Panc1 (cell line): ENCODE measurements around the gene THUMPD1. TPM values are rescaled to one million over a fixed set of nuclear protein-coding genes. Genes with fewer than 3 reads are reported as not detected.

Experiments used
- ATAC-seq: fragments of 200-7000 bp; cut with Tn5 transposase; 2 replicates; pipeline ENCODE4 v1.9.1; 2020; ENCODE audit warnings: mild to moderate bottlenecking, moderate library complexity
- BruUV-seq: library from RNA; stranded (reverse); fragments of 400-500 nt; replicated peaks from 2 replicates; lab custom pipeline; 2021; lab: Mats Ljungman, UMichigan
- CTCF ChIA-PET: fragments of 300-600 bp; sonication (Branson Sonifier 250); formaldehyde crosslinking; loops from one replicate; lab custom pipeline; 2022; ENCODE audit warnings: antibody characterized with exemption; lab: Charles Lee
- POLR2A ChIA-PET: fragments of 300-600 bp; sonication (Branson Sonifier 250); formaldehyde crosslinking; loops from one replicate; lab custom pipeline; 2022; ENCODE audit warnings: antibody characterized with exemption; lab: Charles Lee
- DNase-seq: peaks from one replicate; pipeline ENCODE4 v3.0.0-alpha.2; 2010; ENCODE audit warnings: low read depth, low spot score
- H3K27ac ChIP-seq: 2 replicates; pipeline ENCODE4 v1.5.1; 2011; ENCODE audit warnings: mild to moderate bottlenecking, low read length, inconsistent platforms
- H3K27me3 ChIP-seq: fragments of 200-500 bp; sonication (Bioruptor generic); 2 replicates; pipeline ENCODE4 v1.6.0; 2014; ENCODE audit warnings: low read length, inconsistent platforms; ENCODE audit not compliant: control insufficient read depth, insufficient read depth
- H3K36me3 ChIP-seq: fragments of 200-500 bp; sonication (Bioruptor generic); 2 replicates; pipeline ENCODE4 v1.5.1; 2014; ENCODE audit warnings: inconsistent platforms, mild to moderate bottlenecking, low read length, moderate library complexity; ENCODE audit not compliant: control insufficient read depth, insufficient read depth
- H3K4me1 ChIP-seq: 2 replicates; pipeline ENCODE4 v1.5.1; 2011; ENCODE audit warnings: inconsistent platforms, mild to moderate bottlenecking, low read length, moderate library complexity; ENCODE audit not compliant: control insufficient read depth, insufficient read depth
- H3K4me3 ChIP-seq, 2 experiments: 2 replicates each; pipeline ENCODE4 v1.5.1; 2011 to 2012; ENCODE audit warnings: low read depth in 2 of 2, low read length in 2 of 2, mild to moderate bottlenecking in 2 of 2, inconsistent platforms in 1 of 2, moderate library complexity in 1 of 2
- H3K9me3 ChIP-seq: fragments of 200-500 bp; sonication (Bioruptor generic); 2 replicates; pipeline ENCODE4 v1.5.1; 2014; ENCODE audit warnings: low read depth, mild to moderate bottlenecking, inconsistent platforms, low read length, moderate library complexity; ENCODE audit not compliant: control insufficient read depth, insufficient read depth
- POLR2AphosphoS5 ChIP-seq: IDR thresholded peaks from 2 replicates; pipeline ENCODE4 v1.6.1; 2012; ENCODE audit warnings: mild to moderate bottlenecking, low read depth, low read length, moderate library complexity
- SIN3A ChIP-seq: IDR thresholded peaks from 2 replicates; pipeline ENCODE4 v1.6.1; 2012; ENCODE audit warnings: low read depth, mild to moderate bottlenecking, low read length, moderate library complexity, borderline replicate concordance; ENCODE audit not compliant: insufficient read depth
- TCF7L2 ChIP-seq: IDR thresholded peaks from 2 replicates; pipeline ENCODE4 v1.6.1; 2011; ENCODE audit warnings: mild to moderate bottlenecking, low read depth, low read length, inconsistent platforms
- in situ Hi-C: cut with HindIII; loops from 2 replicates; pipeline ENCODE4 v1.10.0; 2016; ENCODE audit warnings: low sequenced_read_pairs, low pct_unique_long_range_greater_than_20kb
- intact Hi-C: fragments of 100-400 bp; cut with micrococcal nuclease; formaldehyde crosslinking; loops from one replicate; pipeline ENCODE4 v1.10.0; 2022; ENCODE audit not compliant: unreplicated experiment
- total RNA-seq: library from RNA; stranded (reverse); gene quantifications from one replicate; pipeline ENCODE4 v1.2.1, GENCODE V29; 2021; ENCODE audit not compliant: unreplicated experiment
- TF ChIP-seq, protein P1 (sequence below): fragments of 450-650 bp; IDR thresholded peaks from 2 replicates; pipeline ENCODE4 v1.5.1; 2017; ENCODE audit warnings: mild to moderate bottlenecking
- TF ChIP-seq, protein P2 (sequence below), 2 experiments: IDR thresholded peaks; 2 replicates each; pipeline ENCODE4 v1.6.1; 2011 to 2012; ENCODE audit warnings: low read depth in 2 of 2, control low read depth in 1 of 2, low read length in 1 of 2, mild to moderate bottlenecking in 1 of 2, moderate library complexity in 1 of 2; ENCODE audit not compliant: insufficient read depth in 1 of 2

Gene THUMPD1
- total RNA-seq, 1 experiment from 2014 or later, result 36.2 TPM

GRCh38 chr16:20750558-20750957 lies 8.9 kb upstream of the THUMPD1 start:
- TF ChIP-seq POLR2AphosphoS5 (no peak), TCF7L2 (no peak), SIN3A (no peak)
- TF ChIP-seq, protein P1, sequence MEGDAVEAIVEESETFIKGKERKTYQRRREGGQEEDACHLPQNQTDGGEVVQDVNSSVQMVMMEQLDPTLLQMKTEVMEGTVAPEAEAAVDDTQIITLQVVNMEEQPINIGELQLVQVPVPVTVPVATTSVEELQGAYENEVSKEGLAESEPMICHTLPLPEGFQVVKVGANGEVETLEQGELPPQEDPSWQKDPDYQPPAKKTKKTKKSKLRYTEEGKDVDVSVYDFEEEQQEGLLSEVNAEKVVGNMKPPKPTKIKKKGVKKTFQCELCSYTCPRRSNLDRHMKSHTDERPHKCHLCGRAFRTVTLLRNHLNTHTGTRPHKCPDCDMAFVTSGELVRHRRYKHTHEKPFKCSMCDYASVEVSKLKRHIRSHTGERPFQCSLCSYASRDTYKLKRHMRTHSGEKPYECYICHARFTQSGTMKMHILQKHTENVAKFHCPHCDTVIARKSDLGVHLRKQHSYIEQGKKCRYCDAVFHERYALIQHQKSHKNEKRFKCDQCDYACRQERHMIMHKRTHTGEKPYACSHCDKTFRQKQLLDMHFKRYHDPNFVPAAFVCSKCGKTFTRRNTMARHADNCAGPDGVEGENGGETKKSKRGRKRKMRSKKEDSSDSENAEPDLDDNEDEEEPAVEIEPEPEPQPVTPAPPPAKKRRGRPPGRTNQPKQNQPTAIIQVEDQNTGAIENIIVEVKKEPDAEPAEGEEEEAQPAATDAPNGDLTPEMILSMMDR, result no peak
- TF ChIP-seq, protein P2, sequence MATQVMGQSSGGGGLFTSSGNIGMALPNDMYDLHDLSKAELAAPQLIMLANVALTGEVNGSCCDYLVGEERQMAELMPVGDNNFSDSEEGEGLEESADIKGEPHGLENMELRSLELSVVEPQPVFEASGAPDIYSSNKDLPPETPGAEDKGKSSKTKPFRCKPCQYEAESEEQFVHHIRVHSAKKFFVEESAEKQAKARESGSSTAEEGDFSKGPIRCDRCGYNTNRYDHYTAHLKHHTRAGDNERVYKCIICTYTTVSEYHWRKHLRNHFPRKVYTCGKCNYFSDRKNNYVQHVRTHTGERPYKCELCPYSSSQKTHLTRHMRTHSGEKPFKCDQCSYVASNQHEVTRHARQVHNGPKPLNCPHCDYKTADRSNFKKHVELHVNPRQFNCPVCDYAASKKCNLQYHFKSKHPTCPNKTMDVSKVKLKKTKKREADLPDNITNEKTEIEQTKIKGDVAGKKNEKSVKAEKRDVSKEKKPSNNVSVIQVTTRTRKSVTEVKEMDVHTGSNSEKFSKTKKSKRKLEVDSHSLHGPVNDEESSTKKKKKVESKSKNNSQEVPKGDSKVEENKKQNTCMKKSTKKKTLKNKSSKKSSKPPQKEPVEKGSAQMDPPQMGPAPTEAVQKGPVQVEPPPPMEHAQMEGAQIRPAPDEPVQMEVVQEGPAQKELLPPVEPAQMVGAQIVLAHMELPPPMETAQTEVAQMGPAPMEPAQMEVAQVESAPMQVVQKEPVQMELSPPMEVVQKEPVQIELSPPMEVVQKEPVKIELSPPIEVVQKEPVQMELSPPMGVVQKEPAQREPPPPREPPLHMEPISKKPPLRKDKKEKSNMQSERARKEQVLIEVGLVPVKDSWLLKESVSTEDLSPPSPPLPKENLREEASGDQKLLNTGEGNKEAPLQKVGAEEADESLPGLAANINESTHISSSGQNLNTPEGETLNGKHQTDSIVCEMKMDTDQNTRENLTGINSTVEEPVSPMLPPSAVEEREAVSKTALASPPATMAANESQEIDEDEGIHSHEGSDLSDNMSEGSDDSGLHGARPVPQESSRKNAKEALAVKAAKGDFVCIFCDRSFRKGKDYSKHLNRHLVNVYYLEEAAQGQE (IDR thresholded peaks at IDR 0.05; ENCODE audit: insufficient read depth in 1 of 2, low read depth in 2 of 2, low read length in 1 of 2), result no peak
- ChIA-PET CTCF (no interaction called here), POLR2A (interaction anchor here (0.6 kb wide), 1 partner anchor 150 kb away, joined by 3 read pairs; no protein-coding TSS in a partner anchor)
- Histone ChIP-seq H3K27me3 (peaks cover 24% of the 10 kb centered on the region), H3K4me1 (no peaks in the 10 kb centered on the region), H3K4me3 (no peak overlapping the region), H3K36me3 (no peaks in the 10 kb centered on the region), H3K27ac (no peak overlapping the region), H3K9me3 (no peaks in the 10 kb centered on the region; the same call in 1 of the 2 replicates)
- DNase-seq (no peak), ATAC-seq (no peak)
- intact Hi-C loops, result no loop called here
- in situ Hi-C loops, result no loop called here
- no TSS peak for BruUV-seq

- Histone ChIP-seq H3K27ac (no peak overlapping the region), H3K36me3 (no peaks in the 10 kb centered on the region), H3K4me1 (no peaks in the 10 kb centered on the region), H3K27me3 (peaks cover 18% of the 10 kb centered on the region), H3K4me3 (no peak overlapping the region), H3K9me3 (no peaks in the 10 kb centered on the region; the same call in 1 of the 2 replicates)
- in situ Hi-C loops, result no loop called here
- DNase-seq (no peak), ATAC-seq (no peak)
- BruUV-seq, result no TSS peak
- TF ChIP-seq POLR2AphosphoS5 (no peak), SIN3A (no peak), TCF7L2 (no peak)
- TF ChIP-seq, protein P2 (IDR thresholded peaks at IDR 0.05; ENCODE audit: insufficient read depth in 1 of 2, low read depth in 2 of 2, low read length in 1 of 2), result no peak
- TF ChIP-seq, protein P1, result no peak
- POLR2A ChIA-PET, result no interaction called here
- intact Hi-C loops, result no loop called here
- CTCF ChIA-PET, result no interaction called here
These were observed 7.9 kb upstream of the THUMPD1 start for GRCh38 chr16:20749474-20749873.
